ENCODE data around the gene DNAJC18.

DNA sequence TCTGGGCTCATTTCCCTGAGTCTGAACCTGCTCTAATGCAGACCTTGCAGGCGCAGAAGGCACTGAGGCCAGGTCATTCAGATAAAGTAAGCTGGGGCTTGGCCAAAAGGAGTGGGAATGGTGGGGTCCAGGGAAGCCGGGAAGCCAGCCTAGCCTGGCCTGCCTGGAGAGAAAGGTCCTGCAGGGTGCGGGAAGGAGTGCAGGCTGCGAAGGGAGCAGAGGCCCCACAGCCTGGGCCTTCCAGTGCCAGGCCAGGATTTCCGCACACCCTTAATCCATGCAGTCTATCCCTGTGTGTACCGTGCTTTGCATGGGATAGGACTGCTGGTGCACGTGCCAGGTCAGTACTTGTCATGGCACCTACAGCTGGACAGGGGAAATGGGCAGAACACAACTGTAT is 46.9 kb upstream of the DNAJC18 start:
- TF ChIP-seq, protein P1, sequence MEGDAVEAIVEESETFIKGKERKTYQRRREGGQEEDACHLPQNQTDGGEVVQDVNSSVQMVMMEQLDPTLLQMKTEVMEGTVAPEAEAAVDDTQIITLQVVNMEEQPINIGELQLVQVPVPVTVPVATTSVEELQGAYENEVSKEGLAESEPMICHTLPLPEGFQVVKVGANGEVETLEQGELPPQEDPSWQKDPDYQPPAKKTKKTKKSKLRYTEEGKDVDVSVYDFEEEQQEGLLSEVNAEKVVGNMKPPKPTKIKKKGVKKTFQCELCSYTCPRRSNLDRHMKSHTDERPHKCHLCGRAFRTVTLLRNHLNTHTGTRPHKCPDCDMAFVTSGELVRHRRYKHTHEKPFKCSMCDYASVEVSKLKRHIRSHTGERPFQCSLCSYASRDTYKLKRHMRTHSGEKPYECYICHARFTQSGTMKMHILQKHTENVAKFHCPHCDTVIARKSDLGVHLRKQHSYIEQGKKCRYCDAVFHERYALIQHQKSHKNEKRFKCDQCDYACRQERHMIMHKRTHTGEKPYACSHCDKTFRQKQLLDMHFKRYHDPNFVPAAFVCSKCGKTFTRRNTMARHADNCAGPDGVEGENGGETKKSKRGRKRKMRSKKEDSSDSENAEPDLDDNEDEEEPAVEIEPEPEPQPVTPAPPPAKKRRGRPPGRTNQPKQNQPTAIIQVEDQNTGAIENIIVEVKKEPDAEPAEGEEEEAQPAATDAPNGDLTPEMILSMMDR (conservative IDR thresholded peaks at IDR 0.05; ENCODE audit: low read depth, low read length), result no peak
- no peak for TF ChIP-seq EZH2 (IDR thresholded peaks at IDR 0.05; ENCODE audit: low read length, unreplicated experiment)

Data from PC-3 (cell line).